GM23248 (cell line): ENCODE data around the gene LMO7.

Experiments
- EZH2 ChIP-seq: fragments of 200-600 bp; sonication (generic); IDR thresholded peaks from 2 replicates; pipeline ENCODE4 v1.6.1; 2018; ENCODE audit warnings: antibody characterized with exemption, mild to moderate bottlenecking; ENCODE audit not compliant: insufficient read depth, poor library complexity, severe bottlenecking
- EZH2phosphoT487 ChIP-seq: fragments of 200-600 bp; sonication (generic); IDR thresholded peaks from 2 replicates; pipeline ENCODE4 v1.6.1; 2018; ENCODE audit warnings: antibody characterized with exemption, moderate library complexity, mild to moderate bottlenecking, low read depth; ENCODE audit not compliant: insufficient read depth

DNA sequence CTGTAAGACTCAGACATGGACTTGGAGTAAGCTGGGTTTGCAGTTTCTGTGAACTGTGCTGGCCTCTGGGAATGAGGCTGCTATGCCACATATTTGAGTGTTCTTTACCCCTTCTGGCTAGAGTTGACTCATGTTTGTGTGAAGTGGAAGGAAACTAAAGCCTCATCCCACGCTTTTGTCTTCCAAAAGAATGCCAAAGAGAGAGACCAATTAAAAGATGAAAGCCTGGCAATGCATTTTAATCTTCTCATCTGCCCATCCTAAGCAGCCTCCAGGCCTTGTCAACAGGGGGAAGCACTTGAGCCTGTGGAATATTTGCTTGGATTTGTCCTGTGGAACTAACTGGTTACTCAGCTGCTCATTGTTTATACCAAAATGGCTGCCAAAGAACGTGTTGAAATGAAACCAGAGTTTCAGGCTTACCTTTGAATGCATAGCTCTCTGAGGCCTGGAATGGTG lies 49.1 kb downstream of the LMO7 start:
- TF ChIP-seq EZH2phosphoT487: no peak
- TF ChIP-seq EZH2: no peak
